ENCODE data around the gene PWP2. TPM values are rescaled to one million over a fixed set of nuclear protein-coding genes. Genes with fewer than 3 reads are reported as not detected.
"Not testable (repeated sequence)": the region's sequence is repeated elsewhere in the genome, so short reads cannot be mapped to it uniquely, and the experiment has no call there.

Gene PWP2
- total RNA-seq, 2 experiments from 2014 or later: 15.4 to 18.4 TPM

GRCh38 chr21:44157439-44158081, 50.4 kb downstream of the PWP2 start:
- POLR2A ChIA-PET: not testable (repeated sequence)

DNA sequence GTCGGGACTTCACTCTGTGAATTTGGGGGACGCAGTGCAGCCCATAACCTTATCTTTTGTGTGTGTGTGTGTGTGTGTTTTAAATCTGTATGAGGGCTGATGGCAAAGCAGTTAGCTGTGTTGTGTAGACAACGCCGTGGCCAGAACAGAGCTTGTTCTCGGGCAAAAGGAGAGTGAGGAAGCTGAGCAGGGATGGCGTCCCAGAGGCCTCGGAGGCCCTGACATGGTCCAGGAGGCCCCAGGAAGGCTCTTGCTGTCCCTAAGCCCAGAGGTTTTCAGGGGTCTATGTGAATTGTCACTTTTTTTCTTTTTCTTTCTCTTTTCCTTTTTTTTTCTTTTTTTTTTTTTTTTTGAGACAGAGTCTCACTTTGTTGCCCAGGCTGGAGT, 50.9 kb downstream of the PWP2 start:
- POLR2A ChIA-PET, CTCF ChIA-PET: not testable (repeated sequence)

More at GRCh38 chr21:44157439-44158081, 50.4 kb downstream of the PWP2 start:
- CTCF ChIA-PET: not testable (repeated sequence)

DNA sequence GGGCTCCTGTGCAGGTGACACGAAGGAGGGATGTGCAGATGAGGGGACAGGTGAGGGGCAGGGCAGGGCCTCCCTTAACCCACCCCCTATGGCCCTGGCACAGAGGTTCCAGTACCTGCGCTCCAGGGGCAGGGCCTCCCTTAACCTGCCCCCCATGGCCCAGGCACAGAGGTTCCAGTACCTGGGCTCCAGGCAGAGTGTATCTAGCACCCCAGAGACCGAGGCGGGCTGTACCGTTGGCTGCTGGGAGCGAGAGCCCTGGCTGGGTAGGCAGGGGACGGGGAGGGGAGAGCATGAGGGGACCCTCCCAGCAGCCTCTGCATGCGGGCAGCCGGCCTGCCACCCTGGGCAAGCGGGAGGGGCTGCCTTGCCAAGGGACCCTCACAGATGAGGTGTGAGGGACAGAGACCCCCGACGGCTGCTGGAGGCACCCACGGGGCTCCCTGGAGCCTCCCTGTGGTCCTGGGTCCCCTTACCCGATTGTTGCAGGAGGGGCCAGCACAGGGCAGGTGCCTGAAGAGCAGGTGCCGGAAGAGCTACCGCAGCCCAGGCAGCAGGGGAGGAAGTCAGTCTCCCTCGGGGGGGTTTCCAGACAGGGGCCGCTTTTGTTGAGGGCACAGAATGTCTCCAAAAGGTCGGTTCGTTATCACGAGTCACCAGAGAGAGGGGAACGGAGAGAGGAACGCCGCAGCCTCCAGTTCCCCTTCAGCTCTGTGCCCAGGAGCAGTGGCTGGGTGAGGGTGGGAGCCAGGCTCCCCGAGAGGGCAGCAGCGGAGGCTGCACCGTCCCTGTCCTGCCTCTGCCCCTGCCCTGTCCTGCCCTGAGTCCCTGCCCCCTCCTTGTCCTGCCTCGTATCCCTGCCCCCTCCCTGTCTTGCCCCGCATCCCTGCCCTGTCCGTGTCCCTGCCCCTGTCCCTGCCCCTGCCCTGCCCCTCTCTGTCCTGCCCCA, 52.4 kb downstream of the PWP2 start:
- POLR2A ChIA-PET, CTCF ChIA-PET: not testable (repeated sequence)

DNA sequence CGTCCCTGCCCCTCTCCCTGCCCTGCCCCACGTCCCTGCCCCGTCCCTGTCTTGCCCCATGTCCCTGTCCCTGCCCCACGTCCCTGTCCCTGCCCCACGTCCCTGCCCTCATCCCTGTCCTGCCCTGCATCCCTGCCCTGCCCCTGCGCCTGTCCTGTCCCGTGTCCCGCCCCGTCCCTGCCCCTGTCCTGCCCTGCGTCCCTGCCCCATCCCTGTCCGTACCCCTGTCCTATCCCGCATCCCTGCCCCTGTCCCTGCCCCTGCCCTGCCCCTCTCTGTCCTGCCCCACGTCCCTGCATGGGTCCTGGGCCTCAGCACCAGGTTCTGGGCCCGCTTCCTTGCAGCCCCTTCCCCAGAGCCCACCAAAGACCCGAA, 53.1 kb downstream of the PWP2 start:
- POLR2A ChIA-PET, CTCF ChIA-PET: not testable (repeated sequence)

DNA sequence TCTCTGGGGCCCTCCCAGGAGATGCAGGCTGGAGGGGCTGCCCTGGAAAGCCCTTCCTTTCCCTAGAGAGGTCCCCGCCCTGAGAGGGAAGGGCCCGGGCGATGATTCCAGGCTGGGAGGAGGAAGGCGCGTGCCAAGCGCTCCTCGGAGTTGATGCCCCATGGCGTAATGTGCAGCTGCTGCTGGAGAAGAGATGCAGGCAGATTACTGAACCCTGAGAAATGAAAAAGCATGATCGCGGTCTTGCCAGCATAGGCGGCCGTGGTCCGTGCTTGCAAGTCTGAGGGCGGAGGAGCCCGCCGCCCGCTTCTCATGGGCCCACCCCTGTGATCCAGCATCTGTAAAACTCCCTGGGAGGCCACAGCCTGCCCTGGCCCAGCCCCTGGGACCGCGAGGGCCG, 53.6 kb downstream of the PWP2 start:
- CTCF ChIA-PET, POLR2A ChIA-PET: not testable (repeated sequence)

- CTCF ChIA-PET, POLR2A ChIA-PET: not testable (repeated sequence)
These were observed 56.0 kb downstream of the PWP2 start for GRCh38 chr21:44163167-44163653.

DNA sequence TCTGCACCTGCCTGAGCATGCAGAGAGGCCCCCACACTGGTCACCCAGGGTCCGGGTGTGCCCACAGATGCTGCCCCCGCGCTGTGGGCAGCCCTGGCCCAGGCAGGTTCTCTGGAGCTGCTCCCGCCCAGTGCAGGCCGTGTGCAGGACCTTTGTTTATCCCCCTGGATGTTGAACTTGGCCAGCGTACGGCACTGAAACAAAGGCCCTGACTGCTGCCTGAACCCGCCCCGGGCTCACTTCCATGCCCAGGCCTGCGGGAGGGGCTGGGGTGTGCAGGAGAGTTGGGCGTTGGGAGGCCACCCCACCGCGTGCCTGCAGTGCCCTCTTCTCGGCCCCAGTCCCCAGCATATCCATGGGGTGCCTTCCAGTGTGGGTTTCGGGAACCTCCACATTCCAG, 58.7 kb downstream of the PWP2 start:
- CTCF ChIA-PET, POLR2A ChIA-PET: not testable (repeated sequence)

DNA sequence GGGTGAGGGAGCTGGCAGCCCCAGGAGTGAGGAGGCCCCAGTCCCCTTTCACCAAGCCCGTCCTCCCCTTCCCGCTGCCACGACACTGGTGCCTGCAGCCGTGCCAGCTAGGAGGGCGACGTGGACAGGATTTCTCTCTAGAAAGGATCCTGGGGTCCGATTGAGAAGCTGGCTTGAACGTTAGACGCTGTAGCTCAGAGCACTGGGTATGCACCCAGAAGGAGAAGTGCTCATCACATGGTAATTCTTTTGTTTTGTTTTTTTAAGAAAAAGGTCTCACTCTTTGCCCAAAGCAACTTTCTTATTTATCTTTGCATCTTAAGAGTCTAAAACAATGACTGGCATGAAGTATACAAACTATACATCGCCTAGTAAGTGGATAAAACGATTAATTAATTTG, 60.3 kb downstream of the PWP2 start:
- CTCF ChIA-PET: not testable (repeated sequence)

DNA sequence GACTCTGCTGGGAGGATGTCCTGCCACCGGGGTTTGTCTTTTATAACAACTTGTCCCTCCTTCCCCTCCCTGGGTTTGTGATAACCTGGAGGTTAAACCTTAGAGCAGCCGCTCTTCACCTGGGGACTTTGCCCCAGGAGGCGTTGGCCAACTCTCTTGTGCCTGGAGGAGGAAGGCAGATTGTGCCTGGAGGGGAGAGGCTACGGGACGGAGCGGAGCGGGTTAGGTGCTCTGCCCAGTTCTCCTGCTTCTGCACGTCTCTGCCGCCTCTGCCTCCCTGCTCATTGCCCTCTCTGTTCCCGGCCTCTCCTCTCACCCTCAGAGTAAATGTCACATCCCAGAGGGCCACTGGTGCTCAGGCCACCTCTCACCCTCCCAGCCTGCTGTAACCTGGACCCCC, 63.1 kb downstream of the PWP2 start:
- CTCF ChIA-PET, POLR2A ChIA-PET: not testable (repeated sequence)

More for the DNA sequence above, 60.3 kb downstream of the PWP2 start:
- POLR2A ChIA-PET: not testable (repeated sequence)

DNA sequence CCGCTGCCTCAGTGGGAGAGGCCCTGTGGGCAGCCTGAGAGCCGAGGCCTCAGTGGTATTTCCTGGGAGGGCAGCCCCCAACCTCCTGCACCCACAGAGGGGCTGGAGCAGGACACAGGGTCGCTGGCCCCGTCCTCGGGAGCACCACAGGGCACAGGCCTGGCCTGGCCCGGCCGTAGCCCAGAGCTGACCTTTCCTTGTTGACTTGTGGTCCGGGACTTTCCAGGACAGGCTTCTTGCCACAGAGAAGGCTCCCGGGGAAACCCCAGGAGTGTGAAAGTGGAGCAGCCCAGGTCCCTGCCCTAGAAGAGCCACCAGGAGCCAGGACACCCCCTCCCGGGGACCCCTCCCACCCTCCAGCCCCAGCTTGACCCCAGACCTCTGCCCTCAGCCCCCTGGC, 63.7 kb downstream of the PWP2 start:
- CTCF ChIA-PET, POLR2A ChIA-PET: not testable (repeated sequence)

GRCh38 chr21:44171962-44172572, 64.9 kb downstream of the PWP2 start:
- CTCF ChIA-PET, POLR2A ChIA-PET: not testable (repeated sequence)

GRCh38 chr21:44172741-44173140, 65.5 kb downstream of the PWP2 start:
- POLR2A ChIA-PET, CTCF ChIA-PET: not testable (repeated sequence)

GRCh38 chr21:44175189-44175588, 68.0 kb downstream of the PWP2 start:
- POLR2A ChIA-PET, CTCF ChIA-PET: not testable (repeated sequence)

- CTCF ChIA-PET, POLR2A ChIA-PET: not testable (repeated sequence)
These were observed 68.9 kb downstream of the PWP2 start for GRCh38 chr21:44176127-44176526.

Other genes with a start within 250 kb of the PWP2 start
- 10 to 100 TPM; 66.7 to 69.0 TPM for gene AGPAT3, start 242.2 kb upstream of the PWP2 start, total RNA-seq
- 10 to 100 TPM; 50.5 to 52.9 TPM for gene TRAPPC10, start 95.1 kb upstream of the PWP2 start, total RNA-seq
- gene GATD3, start 26.3 kb downstream of the PWP2 start, total RNA-seq: 10 to 100 TPM; 10.5 to 11.8 TPM
- gene ICOSLG, start 133.5 kb downstream of the PWP2 start, total RNA-seq: 1 to 10 TPM; 1.2 to 1.4 TPM
- gene DNMT3L, start 154.5 kb downstream of the PWP2 start, total RNA-seq: not detected
- gene AIRE, start 178.5 kb downstream of the PWP2 start, total RNA-seq: not detected
- gene PFKL, start 192.7 kb downstream of the PWP2 start, total RNA-seq: 100 to 1,000 TPM; 151 to 164 TPM
- gene CFAP410, start 232.0 kb downstream of the PWP2 start, total RNA-seq: 10 to 100 TPM; 15.4 to 16.1 TPM
- gene TRPM2, start 246.2 kb downstream of the PWP2 start, total RNA-seq: 1 to 10 TPM; 6.5 to 6.8 TPM